Measurements from ENCODE around the gene ERN2. TPM values are rescaled to one million over a fixed set of nuclear protein-coding genes. Genes with fewer than 3 reads are reported as not detected.

ERN2 gene
- total RNA-seq, 1 donor from 2014 or later: 0.64 TPM

GRCh38 chr16:23716484-23716883 is 3.5 kb upstream of the ERN2 start:
- H3K4me1 Mint-ChIP-seq (ENCODE audit: low read depth, unreplicated experiment): no peaks in the 10 kb centered on the region
- no peak overlapping the region for H3K27ac Mint-ChIP-seq (ENCODE audit: unreplicated experiment)
- no peak for DNase-seq
- H3K27me3 Mint-ChIP-seq (ENCODE audit: unreplicated experiment): peaks cover 7% of the 10 kb centered on the region
- H3K9me3 Mint-ChIP-seq (ENCODE audit: unreplicated experiment): no peaks in the 10 kb centered on the region
- H3K36me3 Mint-ChIP-seq (ENCODE audit: unreplicated experiment): peaks cover 5% of the 10 kb centered on the region
- H3K4me3 Mint-ChIP-seq (ENCODE audit: unreplicated experiment): no peak overlapping the region
- TF ChIP-seq CTCF (IDR thresholded peaks at IDR 0.05; ENCODE audit: partially characterized antibody, unreplicated experiment): no peak

- peaks cover 4% of the 10 kb centered on the region for H3K9me3 Mint-ChIP-seq (ENCODE audit: unreplicated experiment)
- H3K27ac Mint-ChIP-seq (ENCODE audit: unreplicated experiment): no peak overlapping the region
- peaks cover 5% of the 10 kb centered on the region for H3K36me3 Mint-ChIP-seq (ENCODE audit: unreplicated experiment)
- H3K4me1 Mint-ChIP-seq (ENCODE audit: low read depth, unreplicated experiment): no peaks in the 10 kb centered on the region
- DNase-seq: no peak
- H3K27me3 Mint-ChIP-seq (ENCODE audit: unreplicated experiment): peaks cover 8% of the 10 kb centered on the region
- no peak overlapping the region for H3K4me3 Mint-ChIP-seq (ENCODE audit: unreplicated experiment)
- no peak for TF ChIP-seq CTCF (IDR thresholded peaks at IDR 0.05; ENCODE audit: partially characterized antibody, unreplicated experiment)
Measured at GRCh38 chr16:23711785-23712184, 1.2 kb downstream of the ERN2 start.

GRCh38 chr16:23710504-23710903 is 2.5 kb downstream of the ERN2 start:
- Mint-ChIP-seq H3K27me3 (ENCODE audit: unreplicated experiment) (peaks cover 8% of the 10 kb centered on the region), H3K4me1 (ENCODE audit: low read depth, unreplicated experiment) (no peaks in the 10 kb centered on the region), H3K4me3 (ENCODE audit: unreplicated experiment) (no peak overlapping the region), H3K9me3 (ENCODE audit: unreplicated experiment) (peaks cover 5% of the 10 kb centered on the region), H3K27ac (ENCODE audit: unreplicated experiment) (no peak overlapping the region), H3K36me3 (ENCODE audit: unreplicated experiment) (peaks cover 5% of the 10 kb centered on the region)
- no peak for DNase-seq
- TF ChIP-seq CTCF (IDR thresholded peaks at IDR 0.05; ENCODE audit: partially characterized antibody, unreplicated experiment): no peak

GRCh38 chr16:23710008-23710407 is 3.0 kb downstream of the ERN2 start:
- no peak for DNase-seq
- no peak overlapping the region for H3K4me3 Mint-ChIP-seq (ENCODE audit: unreplicated experiment)
- no peak for TF ChIP-seq CTCF (IDR thresholded peaks at IDR 0.05; ENCODE audit: partially characterized antibody, unreplicated experiment)
- peaks cover 8% of the 10 kb centered on the region for H3K27me3 Mint-ChIP-seq (ENCODE audit: unreplicated experiment)
- peaks cover 5% of the 10 kb centered on the region for H3K36me3 Mint-ChIP-seq (ENCODE audit: unreplicated experiment)
- no peak overlapping the region for H3K27ac Mint-ChIP-seq (ENCODE audit: unreplicated experiment)
- no peaks in the 10 kb centered on the region for H3K4me1 Mint-ChIP-seq (ENCODE audit: low read depth, unreplicated experiment)
- H3K9me3 Mint-ChIP-seq (ENCODE audit: unreplicated experiment): peaks cover 5% of the 10 kb centered on the region

- Mint-ChIP-seq H3K4me3 (ENCODE audit: unreplicated experiment) (no peak overlapping the region), H3K27ac (ENCODE audit: unreplicated experiment) (no peak overlapping the region), H3K9me3 (ENCODE audit: unreplicated experiment) (peaks cover 5% of the 10 kb centered on the region), H3K36me3 (ENCODE audit: unreplicated experiment) (peaks cover 2% of the 10 kb centered on the region), H3K27me3 (ENCODE audit: unreplicated experiment) (peaks cover 6% of the 10 kb centered on the region), H3K4me1 (ENCODE audit: low read depth, unreplicated experiment) (no peaks in the 10 kb centered on the region)
- TF ChIP-seq CTCF (IDR thresholded peaks at IDR 0.05; ENCODE audit: partially characterized antibody, unreplicated experiment): no peak
- DNase-seq: no peak
Measured at GRCh38 chr16:23709536-23709935, 3.5 kb downstream of the ERN2 start.
